ENCODE measurements around the gene CD79A.
"Not testable (repeated sequence)": the region's sequence is repeated elsewhere in the genome, so short reads cannot be mapped to it uniquely, and the experiment has no call there.

CD79A gene

GRCh38 chr19:41868989-41869300 lies 8.1 kb upstream of the CD79A start:
- H3K4me3 ChIP-seq (ENCODE audit: control insufficient read depth, low read depth, low read length), result no peak overlapping the region
- TF ChIP-seq, protein P1, sequence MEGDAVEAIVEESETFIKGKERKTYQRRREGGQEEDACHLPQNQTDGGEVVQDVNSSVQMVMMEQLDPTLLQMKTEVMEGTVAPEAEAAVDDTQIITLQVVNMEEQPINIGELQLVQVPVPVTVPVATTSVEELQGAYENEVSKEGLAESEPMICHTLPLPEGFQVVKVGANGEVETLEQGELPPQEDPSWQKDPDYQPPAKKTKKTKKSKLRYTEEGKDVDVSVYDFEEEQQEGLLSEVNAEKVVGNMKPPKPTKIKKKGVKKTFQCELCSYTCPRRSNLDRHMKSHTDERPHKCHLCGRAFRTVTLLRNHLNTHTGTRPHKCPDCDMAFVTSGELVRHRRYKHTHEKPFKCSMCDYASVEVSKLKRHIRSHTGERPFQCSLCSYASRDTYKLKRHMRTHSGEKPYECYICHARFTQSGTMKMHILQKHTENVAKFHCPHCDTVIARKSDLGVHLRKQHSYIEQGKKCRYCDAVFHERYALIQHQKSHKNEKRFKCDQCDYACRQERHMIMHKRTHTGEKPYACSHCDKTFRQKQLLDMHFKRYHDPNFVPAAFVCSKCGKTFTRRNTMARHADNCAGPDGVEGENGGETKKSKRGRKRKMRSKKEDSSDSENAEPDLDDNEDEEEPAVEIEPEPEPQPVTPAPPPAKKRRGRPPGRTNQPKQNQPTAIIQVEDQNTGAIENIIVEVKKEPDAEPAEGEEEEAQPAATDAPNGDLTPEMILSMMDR (conservative IDR thresholded peaks at IDR 0.05; ENCODE audit: control insufficient read depth, insufficient read depth, low read depth, low read length), result no peak
- DNase-seq (ENCODE audit: low read depth), result no peak

GRCh38 chr19:41869374-41869955 lies 7.6 kb upstream of the CD79A start:
- TF ChIP-seq, protein P1 (conservative IDR thresholded peaks at IDR 0.05; ENCODE audit: control insufficient read depth, insufficient read depth, low read depth, low read length), result no peak
- DNase-seq (ENCODE audit: low read depth), result no peak
- H3K4me3 ChIP-seq (ENCODE audit: control insufficient read depth, low read depth, low read length), result no peak overlapping the region

DNA sequence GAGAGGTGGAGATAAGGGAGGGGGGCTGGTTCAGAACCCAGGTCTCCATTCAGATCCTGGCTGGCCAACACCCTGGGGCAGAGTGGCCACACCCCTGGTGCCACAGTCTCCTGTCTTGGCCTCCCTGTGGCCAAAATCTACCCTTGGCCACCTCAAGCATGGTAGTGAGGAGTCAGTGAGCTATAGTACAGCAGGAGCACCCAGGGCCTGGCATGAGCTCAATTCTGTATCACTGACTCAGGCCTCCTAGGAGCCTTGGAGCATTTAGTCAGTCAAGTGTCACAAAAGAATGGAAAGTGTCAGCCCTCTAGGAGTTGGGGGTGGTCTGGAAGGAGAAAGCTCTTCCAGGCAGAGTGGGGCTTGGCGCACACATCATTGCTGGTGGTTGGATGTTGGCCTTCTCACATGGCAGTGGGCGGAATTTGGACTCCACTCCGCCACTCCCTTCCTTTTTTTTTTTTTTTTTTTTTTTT lies 6.6 kb upstream of the CD79A start:
- TF ChIP-seq, protein P1 (conservative IDR thresholded peaks at IDR 0.05; ENCODE audit: control insufficient read depth, insufficient read depth, low read depth, low read length), result no peak
- no peak overlapping the region for H3K4me3 ChIP-seq (ENCODE audit: control insufficient read depth, low read depth, low read length)
- DNase-seq (ENCODE audit: low read depth), result peak; percentile 74

DNA sequence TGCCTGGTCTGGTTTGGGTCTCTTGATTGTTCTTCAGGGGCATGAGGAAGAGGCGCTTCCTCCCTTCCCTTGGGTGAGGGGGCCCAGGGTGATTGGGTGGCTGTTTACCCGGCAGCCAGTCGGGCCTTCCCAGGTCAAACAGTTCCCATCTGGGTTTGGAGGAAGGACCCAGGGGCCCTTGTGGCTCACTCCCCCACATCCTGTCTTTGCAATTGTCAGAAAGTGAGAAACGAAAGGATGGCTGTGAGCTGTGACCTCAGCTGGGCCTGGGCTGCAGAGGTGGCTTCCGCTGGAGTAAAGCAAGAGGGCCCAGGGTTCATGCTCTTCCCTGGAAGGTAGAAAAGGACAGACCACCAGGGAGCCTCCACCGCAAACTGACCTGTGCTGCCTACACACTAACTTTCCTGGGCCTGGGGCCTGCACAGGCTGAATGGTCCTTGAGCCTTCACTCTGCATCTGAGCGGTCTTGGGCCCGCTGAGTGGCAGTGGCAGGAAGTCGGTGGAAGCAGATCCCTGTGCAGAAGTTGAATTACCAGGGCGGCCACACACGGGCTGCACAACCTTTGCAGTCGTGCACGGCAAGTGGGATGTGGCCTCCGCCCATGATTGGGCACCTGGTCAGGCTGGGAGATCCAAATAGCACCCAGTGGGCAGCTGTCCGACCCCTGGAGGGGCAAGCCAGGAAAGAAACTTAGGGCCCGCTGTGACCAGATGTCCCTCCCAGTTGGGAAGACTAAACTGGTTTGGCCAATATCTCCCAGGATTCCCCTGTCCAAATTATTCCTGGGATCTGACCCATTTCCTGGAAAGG lies 5.3 kb upstream of the CD79A start:
- TF ChIP-seq, protein P1 (conservative IDR thresholded peaks at IDR 0.05; ENCODE audit: control insufficient read depth, insufficient read depth, low read depth, low read length), result no peak
- DNase-seq (ENCODE audit: low read depth), result no peak
- no peak overlapping the region for H3K4me3 ChIP-seq (ENCODE audit: control insufficient read depth, low read depth, low read length)

GRCh38 chr19:41872384-41872774 lies 4.7 kb upstream of the CD79A start:
- peak; percentile 25 for DNase-seq (ENCODE audit: low read depth)
- TF ChIP-seq, protein P1 (conservative IDR thresholded peaks at IDR 0.05; ENCODE audit: control insufficient read depth, insufficient read depth, low read depth, low read length), result no peak
- H3K4me3 ChIP-seq (ENCODE audit: control insufficient read depth, low read depth, low read length), result no peak overlapping the region

- peak; percentile 58 for DNase-seq (ENCODE audit: low read depth)
- TF ChIP-seq, protein P1 (conservative IDR thresholded peaks at IDR 0.05; ENCODE audit: control insufficient read depth, insufficient read depth, low read depth, low read length), result peak; percentile 61
- no peak overlapping the region for H3K4me3 ChIP-seq (ENCODE audit: control insufficient read depth, low read depth, low read length)
Observed at GRCh38 chr19:41872775-41873647, 4.1 kb upstream of the CD79A start.

DNA sequence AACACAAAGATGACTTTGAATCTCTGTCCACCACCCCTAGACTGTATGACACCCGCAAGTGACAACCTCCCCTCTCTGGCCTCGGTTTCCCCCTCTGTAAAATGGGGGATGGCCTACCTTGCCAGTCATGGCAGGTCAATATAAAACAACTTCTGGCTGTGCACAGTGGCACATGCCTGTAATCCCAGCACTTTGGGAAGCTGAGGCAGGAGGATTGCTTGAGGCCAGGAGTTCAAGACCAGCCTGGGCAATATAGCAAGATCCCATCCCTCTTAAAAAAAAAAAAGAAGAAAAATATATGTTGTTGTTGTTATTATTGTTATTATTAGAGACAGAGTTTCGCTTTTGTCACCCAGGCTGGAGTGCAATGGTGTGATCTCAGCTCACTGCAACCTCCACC lies 1.1 kb upstream of the CD79A start:
- DNase-seq (ENCODE audit: low read depth); H3K4me3 ChIP-seq (ENCODE audit: control insufficient read depth, low read depth, low read length): not testable (repeated sequence)

Data from fibroblast of mammary gland (primary cell).